Measurements from ENCODE around the gene MAPK11.
"Not testable (repeated sequence)": the region's sequence is repeated elsewhere in the genome, so short reads cannot be mapped to it uniquely, and the experiment has no call there.

Gene MAPK11

GRCh38 chr22:50274771-50275170 lies 4.6 kb upstream of the MAPK11 start:
- H3K27ac ChIP-seq, result no peak overlapping the region
- TF ChIP-seq CTCF (IDR thresholded peaks at IDR 0.05; ENCODE audit: low read depth, low read length, missing control alignments), result no peak
- peaks cover 44% of the 10 kb centered on the region for H3K36me3 ChIP-seq (replicated peaks)
- in situ Hi-C loops (cut with HindIII; ENCODE audit: low pct_ligation_motif_present, low sequenced_read_pairs), result no loop called here
- DNase-seq, result no peak
- no peak overlapping the region for H3K4me3 ChIP-seq (ENCODE audit: low read depth, low read length)
- no peaks in the 10 kb centered on the region for H3K27me3 ChIP-seq (replicated peaks)

GRCh38 chr22:50274311-50274710 lies 4.1 kb upstream of the MAPK11 start:
- Histone ChIP-seq H3K27ac (no peak overlapping the region), H3K36me3 (replicated peaks) (peaks cover 39% of the 10 kb centered on the region), H3K27me3 (replicated peaks) (no peaks in the 10 kb centered on the region), H3K4me3 (ENCODE audit: low read depth, low read length) (no peak overlapping the region)
- peak; percentile 35 for DNase-seq
- in situ Hi-C loops (cut with HindIII; ENCODE audit: low pct_ligation_motif_present, low sequenced_read_pairs), result no loop called here
- peak; percentile 48 for TF ChIP-seq CTCF (IDR thresholded peaks at IDR 0.05; ENCODE audit: low read depth, low read length, missing control alignments)

- H3K4me3 ChIP-seq (ENCODE audit: low read depth, low read length); H3K27me3 ChIP-seq (replicated peaks); DNase-seq; H3K27ac ChIP-seq; in situ Hi-C loops (cut with HindIII; ENCODE audit: low pct_ligation_motif_present, low sequenced_read_pairs): not testable (repeated sequence)
- peaks cover 34% of the 10 kb centered on the region for H3K36me3 ChIP-seq (replicated peaks)
Measured at GRCh38 chr22:50273781-50274180, 3.6 kb upstream of the MAPK11 start.

- H3K27me3 ChIP-seq (replicated peaks); in situ Hi-C loops (cut with HindIII; ENCODE audit: low pct_ligation_motif_present, low sequenced_read_pairs); DNase-seq; H3K4me3 ChIP-seq (ENCODE audit: low read depth, low read length); H3K27ac ChIP-seq: not testable (repeated sequence)
- H3K36me3 ChIP-seq (replicated peaks), result peaks cover 31% of the 10 kb centered on the region
- peak; percentile 8 for TF ChIP-seq CTCF (IDR thresholded peaks at IDR 0.05; ENCODE audit: low read depth, low read length, missing control alignments)
Measured at GRCh38 chr22:50273352-50273751, 3.2 kb upstream of the MAPK11 start.

- no peak overlapping the region for H3K4me3 ChIP-seq (ENCODE audit: low read depth, low read length)
- no peak for DNase-seq
- in situ Hi-C loops (cut with HindIII; ENCODE audit: low pct_ligation_motif_present, low sequenced_read_pairs), result no loop called here
Measured at GRCh38 chr22:50272044-50272802, 2.0 kb upstream of the MAPK11 start.

GRCh38 chr22:50271519-50271970 lies 1.4 kb upstream of the MAPK11 start:
- no peaks in the 10 kb centered on the region for H3K27me3 ChIP-seq (replicated peaks)
- TF ChIP-seq CTCF (IDR thresholded peaks at IDR 0.05; ENCODE audit: low read depth, low read length, missing control alignments), result peak; percentile 11
- H3K4me3 ChIP-seq (ENCODE audit: low read depth, low read length), result peak overlapping the region; percentile 30
- no peak for DNase-seq
- no peak overlapping the region for H3K27ac ChIP-seq
- peaks cover 19% of the 10 kb centered on the region for H3K36me3 ChIP-seq (replicated peaks)
- in situ Hi-C loops (cut with HindIII; ENCODE audit: low pct_ligation_motif_present, low sequenced_read_pairs), result no loop called here

More at GRCh38 chr22:50272044-50272802, 2.0 kb upstream of the MAPK11 start:
- Histone ChIP-seq H3K27ac (no peak overlapping the region), H3K27me3 (replicated peaks) (no peaks in the 10 kb centered on the region), H3K36me3 (replicated peaks) (peaks cover 20% of the 10 kb centered on the region)
- TF ChIP-seq CTCF (IDR thresholded peaks at IDR 0.05; ENCODE audit: low read depth, low read length, missing control alignments), result no peak

Data from brain microvascular endothelial cell (primary cell).